ENCODE data around the gene AP1M1. TPM values are rescaled to one million over a fixed set of nuclear protein-coding genes. Genes with fewer than 3 reads are reported as not detected.

Gene AP1M1
- total RNA-seq, 1 experiment from 2014 or later, result 30.3 TPM

DNA sequence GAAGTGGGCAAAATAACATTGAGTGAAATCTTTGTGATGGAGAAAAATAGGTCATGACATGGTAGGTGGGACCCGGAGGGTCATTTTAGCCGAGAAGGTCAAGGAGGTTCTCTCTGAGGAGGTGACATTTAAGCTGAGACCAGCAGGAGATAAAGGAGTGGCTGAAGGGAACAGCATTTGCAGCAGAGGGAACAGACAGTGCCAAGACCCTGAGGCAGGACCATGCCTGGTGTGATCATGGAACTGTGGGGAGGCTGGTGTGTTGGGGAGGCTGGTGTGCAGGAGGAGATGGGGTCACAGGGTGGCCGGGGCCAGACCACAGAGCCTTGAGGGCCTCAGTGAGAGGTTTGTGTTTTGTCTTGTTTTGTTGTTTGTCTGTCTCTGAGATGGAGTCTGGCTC is 67.5 kb downstream of the AP1M1 start:
- Histone ChIP-seq H3K9me3 (ENCODE audit: control insufficient read depth, low read depth, low read length) (no peaks in the 10 kb centered on the region), H3K27me3 (ENCODE audit: insufficient read depth, low read length) (no peaks in the 10 kb centered on the region), H3K4me2 (ENCODE audit: insufficient read depth, insufficient read length, low read length) (no peak overlapping the region), H3K79me2 (ENCODE audit: insufficient read depth, low read length) (no peaks in the 10 kb centered on the region), H3K4ac (ENCODE audit: low read depth, low read length) (no peak overlapping the region), H4K91ac (ENCODE audit: insufficient read length, low read depth, low read length) (no peak overlapping the region), H2BK15ac (ENCODE audit: low read depth, low read length) (no peak overlapping the region), H3K56ac (ENCODE audit: insufficient read length, low read depth, low read length) (no peak overlapping the region), H2BK5ac (ENCODE audit: insufficient read length, low read length) (no peak overlapping the region), H3K4me1 (ENCODE audit: insufficient read depth, low read length) (no peaks in the 10 kb centered on the region), H3K18ac (ENCODE audit: insufficient read length, low read depth, low read length) (no peak overlapping the region), H3K27ac (ENCODE audit: insufficient read length, low read depth, low read length) (no peak overlapping the region), H4K20me1 (ENCODE audit: control insufficient read depth, insufficient read depth, insufficient read length) (no peaks in the 10 kb centered on the region), H2BK12ac (ENCODE audit: insufficient read length, low read depth, low read length) (no peak overlapping the region), H2AFZ (ENCODE audit: low read length) (no peak overlapping the region), H4K8ac (replicated peaks; ENCODE audit: insufficient read length, low read depth, low read length) (no peak overlapping the region), H3K79me1 (ENCODE audit: insufficient read depth, low read depth, low read length, poor library complexity, severe bottlenecking) (no peaks in the 10 kb centered on the region), H3K23me2 (ENCODE audit: insufficient read length, low read depth, low read length, poor library complexity, severe bottlenecking) (no peaks in the 10 kb centered on the region), H3T11ph (ENCODE audit: low read length) (no peak overlapping the region), H4K5ac (ENCODE audit: insufficient read length, low read depth, low read length) (no peak overlapping the region), H3K14ac (ENCODE audit: insufficient read depth, low read length) (no peak overlapping the region), H2AK5ac (ENCODE audit: insufficient read length, low read length) (no peak overlapping the region), H2BK20ac (ENCODE audit: low read depth, low read length, poor library complexity, severe bottlenecking) (no peak overlapping the region), H2BK120ac (ENCODE audit: low read depth, low read length, poor library complexity, severe bottlenecking) (no peak overlapping the region), H3K9ac (ENCODE audit: extremely low read depth, insufficient read length, low read length) (no peak overlapping the region), H3K23ac (ENCODE audit: insufficient read length, low read depth, low read length) (no peak overlapping the region)
- Mint-ChIP-seq H3K36me3 (ENCODE audit: insufficient read depth in 1 of 3, low read depth in 3 of 3) (no peaks in the 10 kb centered on the region; a peak in 1 of 7 replicates), H3K9me3 (no peaks in the 10 kb centered on the region), H3K27me3 (ENCODE audit: low read depth) (peaks cover 2% of the 10 kb centered on the region), H3K4me1 (peaks cover 0 to 16% of the 10 kb centered on the region in 2 experiments; a peak in 2 of 4 replicates), H3K4me3 (no peak overlapping the region), H3K27ac (no peak overlapping the region; a peak in 3 of 7 replicates)
- WGBS (ENCODE audit: extremely low coverage, insufficient read length, low lambda C conversion rate), result no CpG with 5 or more reads among the region's 3 CpGs
- TF ChIP-seq, protein P1, sequence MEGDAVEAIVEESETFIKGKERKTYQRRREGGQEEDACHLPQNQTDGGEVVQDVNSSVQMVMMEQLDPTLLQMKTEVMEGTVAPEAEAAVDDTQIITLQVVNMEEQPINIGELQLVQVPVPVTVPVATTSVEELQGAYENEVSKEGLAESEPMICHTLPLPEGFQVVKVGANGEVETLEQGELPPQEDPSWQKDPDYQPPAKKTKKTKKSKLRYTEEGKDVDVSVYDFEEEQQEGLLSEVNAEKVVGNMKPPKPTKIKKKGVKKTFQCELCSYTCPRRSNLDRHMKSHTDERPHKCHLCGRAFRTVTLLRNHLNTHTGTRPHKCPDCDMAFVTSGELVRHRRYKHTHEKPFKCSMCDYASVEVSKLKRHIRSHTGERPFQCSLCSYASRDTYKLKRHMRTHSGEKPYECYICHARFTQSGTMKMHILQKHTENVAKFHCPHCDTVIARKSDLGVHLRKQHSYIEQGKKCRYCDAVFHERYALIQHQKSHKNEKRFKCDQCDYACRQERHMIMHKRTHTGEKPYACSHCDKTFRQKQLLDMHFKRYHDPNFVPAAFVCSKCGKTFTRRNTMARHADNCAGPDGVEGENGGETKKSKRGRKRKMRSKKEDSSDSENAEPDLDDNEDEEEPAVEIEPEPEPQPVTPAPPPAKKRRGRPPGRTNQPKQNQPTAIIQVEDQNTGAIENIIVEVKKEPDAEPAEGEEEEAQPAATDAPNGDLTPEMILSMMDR (conservative IDR thresholded peaks at IDR 0.05), result no peak
- no peak for DNase-seq

Measured in H9 (cell line).